Measurements from ENCODE around the gene ZNF714.

Gene ZNF714

GRCh38 chr19:21158523-21159135 lies 76.6 kb downstream of the ZNF714 start:
- peaks cover 41% of the 10 kb centered on the region for H3K36me3 ChIP-seq
- H3K27ac ChIP-seq: no peak overlapping the region
- no peaks in the 10 kb centered on the region for H3K9me3 ChIP-seq (ENCODE audit: severe bottlenecking)
- no peak for TF ChIP-seq CTCF (IDR thresholded peaks at IDR 0.05; ENCODE audit: low read depth, low read length)
- no peaks in the 10 kb centered on the region for H3K27me3 ChIP-seq (ENCODE audit: insufficient read depth, low read depth, severe bottlenecking)
- H3K4me3 ChIP-seq (ENCODE audit: low read depth, low read length): no peak overlapping the region
- DNase-seq: no peak

- Histone ChIP-seq H3K27ac (no peak overlapping the region), H3K4me3 (ENCODE audit: low read depth, low read length) (no peak overlapping the region), H3K36me3 (peaks cover 54% of the 10 kb centered on the region), H3K9me3 (ENCODE audit: severe bottlenecking) (no peaks in the 10 kb centered on the region), H3K27me3 (ENCODE audit: insufficient read depth, low read depth, severe bottlenecking) (no peaks in the 10 kb centered on the region)
- DNase-seq: no peak
- no peak for TF ChIP-seq CTCF (IDR thresholded peaks at IDR 0.05; ENCODE audit: low read depth, low read length)
These were observed 82.5 kb downstream of the ZNF714 start for GRCh38 chr19:21164541-21164940.

GRCh38 chr19:21166436-21166835 lies 84.4 kb downstream of the ZNF714 start:
- peaks cover 56% of the 10 kb centered on the region for H3K36me3 ChIP-seq
- H3K27ac ChIP-seq: no peak overlapping the region

More at GRCh38 chr19:21166436-21166835, 84.4 kb downstream of the ZNF714 start:
- no peaks in the 10 kb centered on the region for H3K27me3 ChIP-seq (ENCODE audit: insufficient read depth, low read depth, severe bottlenecking)
- H3K9me3 ChIP-seq (ENCODE audit: severe bottlenecking): no peaks in the 10 kb centered on the region
- TF ChIP-seq CTCF (IDR thresholded peaks at IDR 0.05; ENCODE audit: low read depth, low read length): no peak
- no peak overlapping the region for H3K4me3 ChIP-seq (ENCODE audit: low read depth, low read length)
- no peak for DNase-seq

Data from WERI-Rb-1 (cell line).